Spinal cord (tissue), 10 donors: ENCODE measurements around the gene CBL. TPM values are rescaled to one million over a fixed set of nuclear protein-coding genes. Genes with fewer than 3 reads are reported as not detected.

Experiments used
- DNase-seq, 6 donors: peaks; one replicate each; pipeline versions ENCODE4 v3.0.0 to v3.0.0-alpha.2; 2013 to 2015; ENCODE audit warnings: low spot score in 6 of 6, low read depth in 4 of 6
- H3K27ac ChIP-seq: one replicate; pipeline ENCODE4 v1.5.1; 2013; ENCODE audit warnings: low read depth, low read length, control low read depth
- H3K27me3 ChIP-seq: one replicate; pipeline ENCODE4 v1.6.1; 2013; ENCODE audit warnings: low read length; ENCODE audit not compliant: control insufficient read depth, insufficient read depth
- H3K36me3 ChIP-seq: one replicate; pipeline ENCODE4 v1.6.1; 2013; ENCODE audit warnings: low read length; ENCODE audit not compliant: control insufficient read depth, insufficient read depth
- H3K4me1 ChIP-seq: one replicate; pipeline ENCODE4 v1.6.1; 2013; ENCODE audit warnings: low read length; ENCODE audit not compliant: control insufficient read depth, insufficient read depth
- H3K4me3 ChIP-seq: one replicate; pipeline ENCODE4 v1.5.1; 2013; ENCODE audit warnings: low read depth, low read length, control low read depth
- H3K9me3 ChIP-seq: one replicate; pipeline ENCODE4 v1.6.1; 2013; ENCODE audit warnings: low read length; ENCODE audit not compliant: control insufficient read depth, insufficient read depth
- WGBS: methylation state at CpG from one replicate; pipeline ENCODE4 v1.1.5; 2013; ENCODE audit warnings: missing lambda C conversion rate; ENCODE audit not compliant: insufficient coverage; 5-methylcytosine and 5-hydroxymethylcytosine counted together
- polyA plus RNA-seq, 2 donors: library from polyadenylated mRNA; unstranded; fragments of 120-200 nt; gene quantifications; one replicate each; pipeline ENCODE4 v1.2.1, GENCODE V29; 2013; ENCODE audit not compliant: insufficient read length in 2 of 2
- total RNA-seq, 2 donors: library from RNA; depleted of rRNA in 1 of 2; stranded (reverse); fragments of 120-200 nt in 1 of 2; fragments of >200 nt in 1 of 2; gene quantifications; one replicate each; pipeline versions ENCODE4 v1.2.3 to v1.2.4, GENCODE V29; 2013 to 2014
- donor health status: healthy.

The CBL gene
- total and polyA plus RNA-seq, 4 donors = 13.4 to 37.4 (median 22.3) TPM

- Histone ChIP-seq H3K4me1 (no peaks in the 10 kb centered on the region), H3K36me3 (no peaks in the 10 kb centered on the region), H3K27ac (no peak overlapping the region), H3K9me3 (no peaks in the 10 kb centered on the region), H3K27me3 (no peaks in the 10 kb centered on the region), H3K4me3 (no peak overlapping the region)
- 89% methylated on average over 1 of the region's 5 CpGs for WGBS
- no peak for DNase-seq
Observed at GRCh38 chr11:119258180-119258579, 52.0 kb downstream of the CBL start.

- Histone ChIP-seq H3K36me3 (no peaks in the 10 kb centered on the region), H3K4me1 (no peaks in the 10 kb centered on the region), H3K9me3 (no peaks in the 10 kb centered on the region), H3K27ac (no peak overlapping the region), H3K27me3 (no peaks in the 10 kb centered on the region), H3K4me3 (no peak overlapping the region)
- WGBS = no CpG with 5 or more reads among the region's 3 CpGs
- no peak for DNase-seq
Observed at GRCh38 chr11:119258983-119259382, 52.8 kb downstream of the CBL start.

- 90% methylated on average over 2 of the region's 5 CpGs for WGBS
- no peak overlapping the region for H3K4me3 ChIP-seq
- H3K27me3 ChIP-seq = no peaks in the 10 kb centered on the region
- no peaks in the 10 kb centered on the region for H3K36me3 ChIP-seq
- DNase-seq = no peak
- H3K9me3 ChIP-seq = no peaks in the 10 kb centered on the region
- H3K4me1 ChIP-seq = peaks cover 3% of the 10 kb centered on the region
- H3K27ac ChIP-seq = peak overlapping the region; percentile 18
Observed at GRCh38 chr11:119262668-119263351, 56.7 kb downstream of the CBL start.

GRCh38 chr11:119263352-119263940, 57.3 kb downstream of the CBL start:
- WGBS = 20% methylated on average over 1 of the region's 3 CpGs
- Histone ChIP-seq H3K36me3 (no peaks in the 10 kb centered on the region), H3K27me3 (no peaks in the 10 kb centered on the region), H3K4me3 (no peak overlapping the region), H3K4me1 (peaks cover 3% of the 10 kb centered on the region), H3K27ac (no peak overlapping the region), H3K9me3 (no peaks in the 10 kb centered on the region)
- no peak for DNase-seq

GRCh38 chr11:119266063-119266462, 59.9 kb downstream of the CBL start:
- no CpG with 5 or more reads among the region's 3 CpGs for WGBS
- Histone ChIP-seq H3K27ac (no peak overlapping the region), H3K9me3 (no peaks in the 10 kb centered on the region), H3K36me3 (no peaks in the 10 kb centered on the region), H3K27me3 (no peaks in the 10 kb centered on the region), H3K4me3 (no peak overlapping the region), H3K4me1 (peaks cover 3% of the 10 kb centered on the region)
- DNase-seq = no peak

GRCh38 chr11:119266517-119267255, 60.5 kb downstream of the CBL start:
- H3K27ac ChIP-seq = no peak overlapping the region
- no peak overlapping the region for H3K4me3 ChIP-seq
- no peak for DNase-seq
- peaks cover 3% of the 10 kb centered on the region for H3K4me1 ChIP-seq
- no peaks in the 10 kb centered on the region for H3K9me3 ChIP-seq
- no peaks in the 10 kb centered on the region for H3K36me3 ChIP-seq
- WGBS = 96% methylated on average over 4 of the region's 7 CpGs
- no peaks in the 10 kb centered on the region for H3K27me3 ChIP-seq

- Histone ChIP-seq H3K9me3 (no peaks in the 10 kb centered on the region), H3K27me3 (no peaks in the 10 kb centered on the region), H3K4me3 (no peak overlapping the region), H3K4me1 (peaks cover 3% of the 10 kb centered on the region), H3K36me3 (no peaks in the 10 kb centered on the region), H3K27ac (no peak overlapping the region)
- WGBS = 71% methylated on average over 1 of the region's 5 CpGs
- DNase-seq = no peak
Observed at GRCh38 chr11:119267645-119268044, 61.5 kb downstream of the CBL start.

GRCh38 chr11:119273721-119274120, 67.6 kb downstream of the CBL start:
- Histone ChIP-seq H3K27ac (no peak overlapping the region), H3K36me3 (peaks cover 8% of the 10 kb centered on the region), H3K4me3 (no peak overlapping the region), H3K9me3 (no peaks in the 10 kb centered on the region), H3K27me3 (no peaks in the 10 kb centered on the region), H3K4me1 (no peaks in the 10 kb centered on the region)
- 77% methylated on average over 2 of the region's 6 CpGs for WGBS
- no peak for DNase-seq

- no peak for DNase-seq
- Histone ChIP-seq H3K36me3 (peaks cover 13% of the 10 kb centered on the region), H3K9me3 (no peaks in the 10 kb centered on the region)
Observed at GRCh38 chr11:119277660-119278059, 71.5 kb downstream of the CBL start.

More at GRCh38 chr11:119277660-119278059, 71.5 kb downstream of the CBL start:
- no peaks in the 10 kb centered on the region for H3K4me1 ChIP-seq
- H3K27ac ChIP-seq = no peak overlapping the region
- 100% methylated on average over 1 of the region's 1 CpG for WGBS
- no peaks in the 10 kb centered on the region for H3K27me3 ChIP-seq
- no peak overlapping the region for H3K4me3 ChIP-seq
